ENCODE results near the gene DUS4L.

GRCh38 chr7:107534139-107534538 is 29.6 kb upstream of the DUS4L start:
- TF ChIP-seq GRHL1 (CRISPR knock-in tag; conservative IDR thresholded peaks at IDR 0.05): no peak
- TF ChIP-seq POLR2AphosphoS5 (IDR thresholded peaks at IDR 0.05; ENCODE audit: low read depth, low read length): no peak
- no peak for TF ChIP-seq SKIL (CRISPR knock-in tag; IDR thresholded peaks at IDR 0.05; ENCODE audit: borderline replicate concordance)
- no peak for TF ChIP-seq E2F1 (CRISPR knock-in tag; IDR thresholded peaks at IDR 0.05)
